Trophoblast cell (in vitro differentiated cells and primary cell): Measurements from ENCODE around the gene EDAR.

Source experiments
- DNase-seq, 2 donors: peaks; one replicate each; pipeline ENCODE4 v3.0.0-alpha.2; 2016
- H2AFZ ChIP-seq: 2 replicates; pipeline ENCODE4 v1.6.1; 2013; ENCODE audit warnings: low read length, moderate library complexity, mild to moderate bottlenecking; ENCODE audit not compliant: insufficient read depth, poor library complexity
- H2AK5ac ChIP-seq: 2 replicates; pipeline ENCODE4 v1.6.1; 2013; ENCODE audit warnings: mild to moderate bottlenecking, low read length
- H2BK120ac ChIP-seq: 2 replicates; pipeline ENCODE4 v1.6.1; 2013; ENCODE audit warnings: low read length, mild to moderate bottlenecking, moderate library complexity; ENCODE audit not compliant: insufficient read depth, poor library complexity
- H2BK12ac ChIP-seq: 2 replicates; pipeline ENCODE4 v1.6.1; 2013; ENCODE audit warnings: mild to moderate bottlenecking, low read length, moderate library complexity
- H2BK5ac ChIP-seq: 2 replicates; pipeline ENCODE4 v1.6.1; 2013; ENCODE audit warnings: low read length, low read depth, moderate library complexity, mild to moderate bottlenecking; ENCODE audit not compliant: poor library complexity
- H3K14ac ChIP-seq: 2 replicates; pipeline ENCODE4 v1.6.1; 2013; ENCODE audit warnings: mild to moderate bottlenecking, low read length
- H3K18ac ChIP-seq: 2 replicates; pipeline ENCODE4 v1.6.1; 2013; ENCODE audit warnings: mild to moderate bottlenecking, low read length
- H3K23ac ChIP-seq: 2 replicates; pipeline ENCODE4 v1.6.1; 2013; ENCODE audit warnings: low read length
- H3K27ac ChIP-seq: 2 replicates; pipeline ENCODE4 v1.5.1; 2013; ENCODE audit warnings: low read depth, mild to moderate bottlenecking, inconsistent platforms, low read length, moderate library complexity
- H3K27me3 ChIP-seq: 2 replicates; pipeline ENCODE4 v1.6.1; 2013; ENCODE audit warnings: inconsistent platforms, mild to moderate bottlenecking, low read length, moderate library complexity; ENCODE audit not compliant: insufficient read depth
- H3K36me3 ChIP-seq, 2 experiments: 1 replicate in 1 of 2; 2 replicates in 1 of 2; pipeline ENCODE4 v1.6.1; 2013; ENCODE audit warnings: low read length in 2 of 2, mild to moderate bottlenecking in 2 of 2, moderate library complexity in 1 of 2; ENCODE audit not compliant: insufficient read depth in 2 of 2, control insufficient read depth in 1 of 2
- H3K4ac ChIP-seq: 2 replicates; pipeline ENCODE4 v1.6.1; 2013; ENCODE audit warnings: low read depth, mild to moderate bottlenecking, low read length, moderate library complexity
- H3K4me1 ChIP-seq, 2 experiments: 1 replicate in 1 of 2; 2 replicates in 1 of 2; pipeline ENCODE4 v1.6.1; 2013; ENCODE audit warnings: low read length in 2 of 2, mild to moderate bottlenecking in 2 of 2, moderate library complexity in 1 of 2; ENCODE audit not compliant: insufficient read depth in 2 of 2, control insufficient read depth in 1 of 2
- H3K4me2 ChIP-seq: 2 replicates; pipeline ENCODE4 v1.6.1; 2013; ENCODE audit warnings: inconsistent platforms, mild to moderate bottlenecking, low read length, moderate library complexity
- H3K4me3 ChIP-seq: 2 replicates; pipeline ENCODE4 v1.5.1; 2013; ENCODE audit warnings: mild to moderate bottlenecking, low read depth, low read length, inconsistent platforms
- H3K79me1 ChIP-seq: one replicate; pipeline ENCODE4 v1.6.1; 2013; ENCODE audit warnings: low read length
- H3K79me2 ChIP-seq: 2 replicates; pipeline ENCODE4 v1.6.1; 2013; ENCODE audit warnings: low read length, mild to moderate bottlenecking; ENCODE audit not compliant: control insufficient read depth, insufficient read depth, poor library complexity
- H3K9ac ChIP-seq: 2 replicates; pipeline ENCODE4 v1.6.1; 2013; ENCODE audit warnings: mild to moderate bottlenecking, low read length
- H3K9me3 ChIP-seq: 2 replicates; pipeline ENCODE4 v1.6.1; 2013; ENCODE audit warnings: low read depth, mild to moderate bottlenecking, control low read depth, inconsistent platforms, low read length; ENCODE audit not compliant: insufficient read depth
- H4K12ac ChIP-seq: 2 replicates; pipeline ENCODE4 v1.6.1; 2013; ENCODE audit warnings: low read depth, mild to moderate bottlenecking, low read length, moderate library complexity
- H4K8ac ChIP-seq: 2 replicates; pipeline ENCODE4 v1.6.1; 2013; ENCODE audit warnings: low read depth, mild to moderate bottlenecking, low read length, moderate library complexity
- H4K91ac ChIP-seq: one replicate; pipeline ENCODE4 v1.6.1; 2013; ENCODE audit warnings: low read depth, mild to moderate bottlenecking, low read length, moderate library complexity
- WGBS: extraction: QIAGEN DNeasy Blood & Tissue Kit; methylation state at CpG from one replicate; pipeline ENCODE4 v1.1.7; 2013; ENCODE audit warnings: missing lambda C conversion rate; ENCODE audit not compliant: insufficient read length, insufficient coverage; ENCODE audit errors: extremely low coverage; 5-methylcytosine and 5-hydroxymethylcytosine counted together

EDAR gene

GRCh38 chr2:108905906-108906305 is 83.1 kb downstream of the EDAR start:
- Histone ChIP-seq H3K4ac (no peak overlapping the region), H3K27me3 (no peaks in the 10 kb centered on the region), H2AFZ (no peak overlapping the region), H3K79me2 (no peaks in the 10 kb centered on the region), H3K27ac (no peak overlapping the region), H3K4me1 (no peaks in the 10 kb centered on the region), H3K18ac (no peak overlapping the region), H2BK12ac (no peak overlapping the region), H4K91ac (no peak overlapping the region), H4K8ac (no peak overlapping the region), H3K4me2 (no peak overlapping the region), H3K79me1 (no peaks in the 10 kb centered on the region), H3K9me3 (no peaks in the 10 kb centered on the region), H2BK120ac (no peak overlapping the region), H3K9ac (no peak overlapping the region), H2BK5ac (no peak overlapping the region), H2AK5ac (no peak overlapping the region), H3K4me3 (no peak overlapping the region), H4K12ac (no peak overlapping the region), H3K36me3 (no peaks in the 10 kb centered on the region), H3K14ac (no peak overlapping the region), H3K23ac (no peak overlapping the region)
- DNase-seq: no peak
- WGBS: no CpG with 5 or more reads among the region's 13 CpGs

GRCh38 chr2:108905176-108905575 is 83.8 kb downstream of the EDAR start:
- Histone ChIP-seq H4K91ac (no peak overlapping the region), H3K14ac (no peak overlapping the region), H3K4me2 (no peak overlapping the region), H4K12ac (no peak overlapping the region), H3K79me2 (no peaks in the 10 kb centered on the region), H3K4ac (no peak overlapping the region), H2AFZ (no peak overlapping the region), H4K8ac (no peak overlapping the region), H2BK5ac (no peak overlapping the region), H3K23ac (no peak overlapping the region), H3K9ac (no peak overlapping the region), H2AK5ac (no peak overlapping the region), H3K4me3 (no peak overlapping the region), H3K4me1 (no peaks in the 10 kb centered on the region), H3K27me3 (no peaks in the 10 kb centered on the region), H3K9me3 (no peaks in the 10 kb centered on the region), H3K79me1 (no peaks in the 10 kb centered on the region), H3K27ac (no peak overlapping the region), H3K36me3 (no peaks in the 10 kb centered on the region), H2BK120ac (no peak overlapping the region), H2BK12ac (no peak overlapping the region), H3K18ac (no peak overlapping the region)
- DNase-seq: no peak
- WGBS: no CpG with 5 or more reads among the region's 3 CpGs

DNA sequence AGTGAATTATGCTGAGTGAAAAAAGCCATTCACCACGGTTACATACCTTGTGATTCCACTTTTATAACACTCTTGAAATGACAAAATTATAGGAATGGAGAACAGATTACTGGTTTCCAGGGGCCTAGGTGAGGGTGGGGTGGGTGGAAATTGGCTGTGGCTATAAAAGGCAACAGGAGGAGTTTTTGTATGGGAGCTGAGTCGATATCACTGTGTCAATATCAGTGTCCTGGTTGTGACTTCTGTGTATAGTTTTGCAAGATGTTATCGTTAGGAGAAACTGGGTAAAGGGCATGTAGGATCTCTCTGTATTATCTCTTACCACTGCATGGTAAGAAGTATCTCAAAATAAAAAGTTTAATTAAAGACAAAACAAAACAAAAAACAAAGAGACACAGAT is 84.3 kb downstream of the EDAR start:
- H3K4me3 ChIP-seq: no peak overlapping the region
- WGBS: no CpG with 5 or more reads among the region's 3 CpGs
- no peak overlapping the region for H2BK120ac ChIP-seq

DNA sequence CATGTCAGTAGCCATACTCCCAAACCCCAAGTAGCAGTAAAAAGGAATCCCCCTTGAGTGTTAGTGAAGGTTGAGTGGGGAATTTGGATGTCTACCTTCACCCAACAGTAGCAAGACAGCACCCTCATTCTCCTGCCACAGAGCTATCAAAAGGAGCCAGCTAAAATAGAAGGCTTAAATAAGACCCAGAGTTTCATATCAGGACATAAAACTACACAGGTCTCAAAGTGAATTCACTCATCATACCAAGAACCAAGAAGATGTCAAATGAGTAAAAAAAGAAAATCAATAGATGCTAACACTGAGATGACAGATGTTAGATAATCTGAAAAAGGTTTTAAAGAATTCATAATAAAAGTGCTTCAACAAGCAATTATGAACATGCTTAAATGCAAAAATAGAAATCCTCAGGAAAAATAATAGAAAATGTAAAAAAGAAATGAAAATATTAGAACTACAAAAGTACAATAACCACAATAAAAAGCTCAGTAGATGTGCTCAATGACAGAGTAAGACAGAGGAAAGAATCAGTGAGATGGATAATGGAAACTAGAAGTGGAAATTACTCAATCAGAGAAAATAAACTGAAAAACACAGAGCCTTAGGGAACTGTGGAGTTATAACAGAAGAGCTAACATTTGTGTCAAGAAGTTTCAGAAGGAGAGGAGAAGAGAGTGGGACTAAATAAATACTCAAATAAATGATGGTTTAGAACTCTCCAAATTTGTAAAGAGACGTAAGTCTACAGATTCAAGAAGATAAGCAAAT is 90.5 kb downstream of the EDAR start:
- Histone ChIP-seq H3K18ac (no peak overlapping the region), H2AK5ac (no peak overlapping the region), H2BK120ac (no peak overlapping the region), H3K4me3 (no peak overlapping the region), H2AFZ (no peak overlapping the region), H3K4me2 (no peak overlapping the region), H3K27me3 (no peaks in the 10 kb centered on the region), H2BK5ac (no peak overlapping the region), H3K79me2 (no peaks in the 10 kb centered on the region), H3K14ac (no peak overlapping the region), H4K91ac (no peak overlapping the region), H3K4me1 (no peaks in the 10 kb centered on the region), H3K4ac (no peak overlapping the region), H3K79me1 (no peaks in the 10 kb centered on the region), H3K9me3 (no peaks in the 10 kb centered on the region), H3K27ac (no peak overlapping the region), H3K23ac (no peak overlapping the region), H3K36me3 (no peaks in the 10 kb centered on the region), H4K12ac (no peak overlapping the region), H2BK12ac (no peak overlapping the region), H4K8ac (no peak overlapping the region), H3K9ac (no peak overlapping the region)
- WGBS: no CpG with 5 or more reads among the region's 1 CpG
- no peak for DNase-seq

More for the DNA sequence above, 84.3 kb downstream of the EDAR start:
- Histone ChIP-seq H3K79me2 (no peaks in the 10 kb centered on the region), H3K4ac (no peak overlapping the region), H3K23ac (no peak overlapping the region), H3K18ac (no peak overlapping the region), H4K12ac (no peak overlapping the region), H3K4me1 (no peaks in the 10 kb centered on the region), H3K27ac (no peak overlapping the region), H2BK12ac (no peak overlapping the region), H2AFZ (no peak overlapping the region), H4K8ac (no peak overlapping the region), H3K9me3 (no peaks in the 10 kb centered on the region), H3K14ac (no peak overlapping the region), H2BK5ac (no peak overlapping the region), H2AK5ac (no peak overlapping the region), H3K4me2 (no peak overlapping the region), H4K91ac (no peak overlapping the region), H3K36me3 (no peaks in the 10 kb centered on the region), H3K27me3 (no peaks in the 10 kb centered on the region), H3K79me1 (no peaks in the 10 kb centered on the region), H3K9ac (no peak overlapping the region)
- DNase-seq: no peak
